Chondrocyte (in vitro differentiated cells): ENCODE results near the gene CD22. TPM values are rescaled to one million over a fixed set of nuclear protein-coding genes. Genes with fewer than 3 reads are reported as not detected.

Experiments
- DNase-seq: peaks from one replicate; pipeline ENCODE4 v3.0.0; 2021; ENCODE audit warnings: mixed read lengths, low spot score
- H3K27ac Mint-ChIP-seq: one replicate; pipeline ENCODE4 v1.8.0; 2021; ENCODE audit warnings: mild to moderate bottlenecking, moderate library complexity, mixed read lengths; ENCODE audit not compliant: unreplicated experiment
- H3K27me3 Mint-ChIP-seq: 2 replicates; pipeline ENCODE4 v1.8.0; 2021; ENCODE audit warnings: low read depth, mixed read lengths
- H3K36me3 Mint-ChIP-seq: 2 replicates; pipeline ENCODE4 v1.8.0; 2021; ENCODE audit warnings: low read depth, mixed read lengths
- H3K4me1 Mint-ChIP-seq: 2 replicates; pipeline ENCODE4 v1.8.0; 2021; ENCODE audit warnings: low read depth, mild to moderate bottlenecking, mixed read lengths
- H3K4me3 Mint-ChIP-seq: one replicate; pipeline ENCODE4 v1.8.0; 2021; ENCODE audit warnings: mild to moderate bottlenecking, moderate library complexity, mixed read lengths; ENCODE audit not compliant: unreplicated experiment
- H3K9me3 Mint-ChIP-seq: 2 replicates; pipeline ENCODE4 v1.8.0; 2021; ENCODE audit warnings: low read depth, mixed read lengths
- total RNA-seq: library from RNA; stranded (reverse); gene quantifications from 3 replicates; pipeline ENCODE4 v1.2.1, GENCODE V29; 2021
- TF ChIP-seq, protein P1 (sequence below): fragments of 200-600 bp; sonication (generic); IDR thresholded peaks from 2 replicates; pipeline ENCODE4 v1.5.0; 2021; ENCODE audit warnings: antibody characterized with exemption, mild to moderate bottlenecking, moderate library complexity

The CD22 gene
- total RNA-seq, 1 donor from 2014 or later = not detected

DNA sequence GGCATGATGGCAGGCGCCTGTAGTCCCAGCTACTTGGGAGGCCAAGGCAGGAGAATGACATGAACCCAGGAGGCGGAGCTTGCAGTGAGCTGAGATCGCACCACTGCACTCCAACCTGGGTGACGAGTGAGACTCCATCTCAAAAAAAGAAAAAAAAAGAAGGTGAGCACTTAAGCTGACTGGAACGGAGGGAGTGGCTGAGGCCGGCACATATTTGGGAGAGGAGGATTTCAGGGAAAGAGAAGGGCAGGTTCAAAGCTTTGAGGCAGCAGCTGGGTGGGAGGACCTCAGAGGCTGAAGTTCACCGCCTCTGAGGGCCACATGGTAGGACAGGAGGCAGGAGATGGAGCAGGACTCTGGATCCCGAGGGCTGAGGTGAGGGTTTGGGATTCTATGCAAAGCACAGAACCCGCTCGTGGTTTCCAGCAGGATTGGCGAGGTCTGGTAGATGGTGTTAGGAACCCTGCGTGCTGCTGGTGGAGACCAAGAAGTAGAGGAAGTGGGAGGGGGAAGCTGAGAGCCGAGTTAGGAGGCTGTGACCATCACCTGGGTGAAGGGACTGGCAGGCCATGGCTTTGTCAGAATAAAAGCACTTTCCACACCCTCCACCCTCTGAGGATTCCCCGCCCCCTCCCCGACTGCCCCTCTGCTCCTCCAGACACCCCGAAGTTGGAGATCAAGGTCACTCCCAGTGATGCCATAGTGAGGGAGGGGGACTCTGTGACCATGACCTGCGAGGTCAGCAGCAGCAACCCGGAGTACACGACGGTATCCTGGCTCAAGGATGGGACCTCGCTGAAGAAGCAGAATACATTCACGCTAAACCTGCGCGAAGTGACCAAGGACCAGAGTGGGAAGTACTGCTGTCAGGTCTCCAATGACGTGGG lies 8.4 kb downstream of the CD22 start:
- H3K36me3 Mint-ChIP-seq = no peaks in the 10 kb centered on the region
- no peak overlapping the region for H3K27ac Mint-ChIP-seq
- H3K4me3 Mint-ChIP-seq = no peak overlapping the region
- H3K4me1 Mint-ChIP-seq = no peaks in the 10 kb centered on the region
- TF ChIP-seq, protein P1, sequence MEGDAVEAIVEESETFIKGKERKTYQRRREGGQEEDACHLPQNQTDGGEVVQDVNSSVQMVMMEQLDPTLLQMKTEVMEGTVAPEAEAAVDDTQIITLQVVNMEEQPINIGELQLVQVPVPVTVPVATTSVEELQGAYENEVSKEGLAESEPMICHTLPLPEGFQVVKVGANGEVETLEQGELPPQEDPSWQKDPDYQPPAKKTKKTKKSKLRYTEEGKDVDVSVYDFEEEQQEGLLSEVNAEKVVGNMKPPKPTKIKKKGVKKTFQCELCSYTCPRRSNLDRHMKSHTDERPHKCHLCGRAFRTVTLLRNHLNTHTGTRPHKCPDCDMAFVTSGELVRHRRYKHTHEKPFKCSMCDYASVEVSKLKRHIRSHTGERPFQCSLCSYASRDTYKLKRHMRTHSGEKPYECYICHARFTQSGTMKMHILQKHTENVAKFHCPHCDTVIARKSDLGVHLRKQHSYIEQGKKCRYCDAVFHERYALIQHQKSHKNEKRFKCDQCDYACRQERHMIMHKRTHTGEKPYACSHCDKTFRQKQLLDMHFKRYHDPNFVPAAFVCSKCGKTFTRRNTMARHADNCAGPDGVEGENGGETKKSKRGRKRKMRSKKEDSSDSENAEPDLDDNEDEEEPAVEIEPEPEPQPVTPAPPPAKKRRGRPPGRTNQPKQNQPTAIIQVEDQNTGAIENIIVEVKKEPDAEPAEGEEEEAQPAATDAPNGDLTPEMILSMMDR = no peak
- H3K27me3 Mint-ChIP-seq = peaks cover 50% of the 10 kb centered on the region
- no peak for DNase-seq
- H3K9me3 Mint-ChIP-seq = no peaks in the 10 kb centered on the region

DNA sequence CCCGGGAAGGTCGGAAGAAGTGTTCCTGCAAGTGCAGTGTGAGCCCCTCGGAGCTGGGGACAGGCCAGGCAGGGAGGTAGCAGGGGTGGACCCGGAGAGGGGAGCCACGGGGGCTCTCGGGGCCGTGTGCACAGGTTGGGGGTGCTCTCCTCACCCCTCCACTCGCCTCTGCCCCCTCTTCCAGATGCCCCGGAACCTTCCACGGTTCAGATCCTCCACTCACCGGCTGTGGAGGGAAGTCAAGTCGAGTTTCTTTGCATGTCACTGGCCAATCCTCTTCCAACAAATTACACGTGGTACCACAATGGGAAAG lies 9.0 kb downstream of the CD22 start:
- peaks cover 47% of the 10 kb centered on the region for H3K27me3 Mint-ChIP-seq

GRCh38 chr19:35340431-35340830 lies 11.4 kb downstream of the CD22 start:
- no peaks in the 10 kb centered on the region for H3K36me3 Mint-ChIP-seq
- peaks cover 37% of the 10 kb centered on the region for H3K27me3 Mint-ChIP-seq
- TF ChIP-seq, protein P1 = no peak
- no peak overlapping the region for H3K4me3 Mint-ChIP-seq
- H3K27ac Mint-ChIP-seq = no peak overlapping the region
- H3K9me3 Mint-ChIP-seq = no peaks in the 10 kb centered on the region
- H3K4me1 Mint-ChIP-seq = no peaks in the 10 kb centered on the region
- peak; percentile 54 for DNase-seq

More for the DNA sequence above, 9.0 kb downstream of the CD22 start:
- H3K27ac Mint-ChIP-seq = no peak overlapping the region
- no peak overlapping the region for H3K4me3 Mint-ChIP-seq
- H3K9me3 Mint-ChIP-seq = no peaks in the 10 kb centered on the region
- no peaks in the 10 kb centered on the region for H3K4me1 Mint-ChIP-seq
- no peaks in the 10 kb centered on the region for H3K36me3 Mint-ChIP-seq
- no peak for DNase-seq
- TF ChIP-seq, protein P1 = no peak

GRCh38 chr19:35341006-35341405 lies 12.0 kb downstream of the CD22 start:
- H3K36me3 Mint-ChIP-seq = no peaks in the 10 kb centered on the region
- no peaks in the 10 kb centered on the region for H3K9me3 Mint-ChIP-seq
- TF ChIP-seq, protein P1 = no peak
- no peaks in the 10 kb centered on the region for H3K4me1 Mint-ChIP-seq
- peaks cover 42% of the 10 kb centered on the region for H3K27me3 Mint-ChIP-seq
- H3K4me3 Mint-ChIP-seq = no peak overlapping the region
- peak; percentile 74 for DNase-seq
- H3K27ac Mint-ChIP-seq = no peak overlapping the region

DNA sequence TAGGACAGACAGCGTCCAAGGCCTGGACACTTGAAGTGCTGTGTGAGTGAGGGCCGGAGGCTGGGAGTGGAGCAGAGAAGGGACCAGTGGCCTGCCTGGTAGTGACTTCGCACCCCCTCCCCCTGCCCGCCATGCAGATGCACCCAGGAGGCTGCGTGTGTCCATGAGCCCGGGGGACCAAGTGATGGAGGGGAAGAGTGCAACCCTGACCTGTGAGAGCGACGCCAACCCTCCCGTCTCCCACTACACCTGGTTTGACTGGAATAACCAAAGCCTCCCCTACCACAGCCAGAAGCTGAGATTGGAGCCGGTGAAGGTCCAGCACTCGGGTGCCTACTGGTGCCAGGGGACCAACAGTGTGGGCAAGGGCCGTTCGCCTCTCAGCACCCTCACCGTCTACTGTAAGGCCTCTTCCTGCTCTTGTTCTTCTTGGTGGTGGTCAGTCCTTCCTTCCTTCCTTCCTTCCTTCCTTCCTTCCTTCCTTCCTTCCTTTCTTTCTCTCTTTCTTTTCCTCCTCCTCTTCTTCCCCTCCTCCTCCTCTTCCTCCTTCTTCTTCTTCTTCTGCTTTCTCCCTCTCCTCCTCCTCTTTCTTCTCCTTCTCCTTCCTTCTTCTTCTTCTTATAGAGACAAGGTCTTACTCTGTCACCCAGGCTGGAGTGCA lies 12.7 kb downstream of the CD22 start:
- H3K4me1 Mint-ChIP-seq = no peaks in the 10 kb centered on the region
- H3K9me3 Mint-ChIP-seq = no peaks in the 10 kb centered on the region
- TF ChIP-seq, protein P1 = no peak
- H3K27me3 Mint-ChIP-seq = peaks cover 44% of the 10 kb centered on the region
- no peaks in the 10 kb centered on the region for H3K36me3 Mint-ChIP-seq
- H3K4me3 Mint-ChIP-seq = no peak overlapping the region
- DNase-seq = peak; percentile 69
- H3K27ac Mint-ChIP-seq = no peak overlapping the region
